ENCODE data around the gene RGPD3.
"Not testable (repeated sequence)": the region's sequence is repeated elsewhere in the genome, so short reads cannot be mapped to it uniquely, and the experiment has no call there.

DNA sequence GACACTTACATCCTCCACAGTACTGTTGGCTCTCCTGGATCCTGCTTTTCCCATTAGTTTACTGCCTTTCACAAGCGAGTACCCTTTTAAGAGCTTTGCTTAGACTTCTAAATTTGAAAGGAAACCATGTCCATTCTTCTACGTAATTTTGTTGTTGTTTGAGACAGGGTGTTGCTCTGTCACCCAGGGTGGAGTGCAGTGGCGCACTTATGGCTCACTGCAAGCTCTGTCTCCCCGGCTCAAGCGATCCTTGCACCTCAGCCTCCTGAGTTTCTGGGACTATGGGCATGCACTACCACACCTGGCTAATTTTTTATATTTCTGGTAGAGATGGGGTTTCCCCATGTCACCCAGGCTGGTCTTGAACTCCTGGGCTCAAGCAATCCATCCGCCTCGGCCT lies 43.7 kb upstream of the RGPD3 start:
- TF ChIP-seq, protein P1, sequence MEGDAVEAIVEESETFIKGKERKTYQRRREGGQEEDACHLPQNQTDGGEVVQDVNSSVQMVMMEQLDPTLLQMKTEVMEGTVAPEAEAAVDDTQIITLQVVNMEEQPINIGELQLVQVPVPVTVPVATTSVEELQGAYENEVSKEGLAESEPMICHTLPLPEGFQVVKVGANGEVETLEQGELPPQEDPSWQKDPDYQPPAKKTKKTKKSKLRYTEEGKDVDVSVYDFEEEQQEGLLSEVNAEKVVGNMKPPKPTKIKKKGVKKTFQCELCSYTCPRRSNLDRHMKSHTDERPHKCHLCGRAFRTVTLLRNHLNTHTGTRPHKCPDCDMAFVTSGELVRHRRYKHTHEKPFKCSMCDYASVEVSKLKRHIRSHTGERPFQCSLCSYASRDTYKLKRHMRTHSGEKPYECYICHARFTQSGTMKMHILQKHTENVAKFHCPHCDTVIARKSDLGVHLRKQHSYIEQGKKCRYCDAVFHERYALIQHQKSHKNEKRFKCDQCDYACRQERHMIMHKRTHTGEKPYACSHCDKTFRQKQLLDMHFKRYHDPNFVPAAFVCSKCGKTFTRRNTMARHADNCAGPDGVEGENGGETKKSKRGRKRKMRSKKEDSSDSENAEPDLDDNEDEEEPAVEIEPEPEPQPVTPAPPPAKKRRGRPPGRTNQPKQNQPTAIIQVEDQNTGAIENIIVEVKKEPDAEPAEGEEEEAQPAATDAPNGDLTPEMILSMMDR (IDR thresholded peaks at IDR 0.05) = not testable (repeated sequence)
- not testable (repeated sequence) for TF ChIP-seq POLR2A (IDR thresholded peaks at IDR 0.05)

Measured in body of pancreas (tissue), 4 donors.